Effector memory CD8-positive, alpha-beta T cell (primary cell): ENCODE measurements around the gene SOX10.
"Not testable (repeated sequence)": the region's sequence is repeated elsewhere in the genome, so short reads cannot be mapped to it uniquely, and the experiment has no call there.

Experiments
- ATAC-seq: fragments of 150-1000 bp; cut with Tn5 transposase; replicated peaks from 2 replicates; pipeline ENCODE4 v1.10.0; 2021; ENCODE audit warnings: mild to moderate bottlenecking, moderate library complexity
- DNase-seq, 3 experiments: peaks; one replicate each; pipeline ENCODE4 v3.0.0; 2021
- H3K27ac Mint-ChIP-seq, 2 donors: one replicate each; pipeline ENCODE4 v1.8.0; 2022; ENCODE audit warnings: mild to moderate bottlenecking in 2 of 2, mixed read lengths in 2 of 2, moderate library complexity in 2 of 2
- H3K27me3 Mint-ChIP-seq, 2 donors: one replicate each; pipeline ENCODE4 v1.8.0; 2022; ENCODE audit warnings: mixed read lengths in 2 of 2
- H3K36me3 Mint-ChIP-seq: one replicate; pipeline ENCODE4 v1.8.0; 2022; ENCODE audit warnings: mild to moderate bottlenecking, moderate library complexity, mixed read lengths; ENCODE audit not compliant: insufficient read depth
- H3K4me1 Mint-ChIP-seq, 2 donors: one replicate each; pipeline ENCODE4 v1.8.0; 2022; ENCODE audit warnings: low read depth in 2 of 2, mixed read lengths in 2 of 2
- H3K4me3 Mint-ChIP-seq, 2 donors: one replicate each; pipeline ENCODE4 v1.8.0; 2022; ENCODE audit warnings: mild to moderate bottlenecking in 2 of 2, mixed read lengths in 2 of 2, moderate library complexity in 2 of 2
- H3K9me3 Mint-ChIP-seq, 2 donors: one replicate each; pipeline ENCODE4 v1.8.0; 2022; ENCODE audit warnings: mixed read lengths in 2 of 2

The SOX10 gene

DNA sequence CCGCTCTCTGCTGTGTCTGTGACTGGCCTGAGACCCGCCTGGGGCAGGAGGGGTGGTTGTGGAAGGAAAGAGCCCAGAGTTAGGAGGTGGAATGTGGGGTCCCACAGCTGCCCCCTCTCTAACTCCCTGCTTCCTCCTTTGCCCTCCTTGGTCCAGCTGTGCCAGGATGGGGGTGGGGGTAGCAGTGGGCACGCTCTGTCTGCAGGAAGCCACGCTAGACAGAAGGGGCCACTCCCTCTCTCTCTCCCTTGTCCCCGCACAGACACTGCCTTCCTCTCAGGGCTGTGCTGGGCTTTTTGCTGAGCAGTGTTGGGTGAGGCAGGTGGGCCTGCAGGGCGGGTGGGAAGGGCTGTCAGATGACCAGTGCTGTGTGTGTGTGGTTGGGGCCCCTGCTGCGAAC is 2.0 kb upstream of the SOX10 start:
- H3K4me1 Mint-ChIP-seq: no peaks in the 10 kb centered on the region
- H3K27ac Mint-ChIP-seq: no peak overlapping the region
- DNase-seq (no peak), ATAC-seq (no peak)
- H3K4me3 Mint-ChIP-seq: no peak overlapping the region
- H3K27me3 Mint-ChIP-seq: no peaks in the 10 kb centered on the region
- H3K36me3 Mint-ChIP-seq: peaks cover 7% of the 10 kb centered on the region
- no peaks in the 10 kb centered on the region for H3K9me3 Mint-ChIP-seq

DNA sequence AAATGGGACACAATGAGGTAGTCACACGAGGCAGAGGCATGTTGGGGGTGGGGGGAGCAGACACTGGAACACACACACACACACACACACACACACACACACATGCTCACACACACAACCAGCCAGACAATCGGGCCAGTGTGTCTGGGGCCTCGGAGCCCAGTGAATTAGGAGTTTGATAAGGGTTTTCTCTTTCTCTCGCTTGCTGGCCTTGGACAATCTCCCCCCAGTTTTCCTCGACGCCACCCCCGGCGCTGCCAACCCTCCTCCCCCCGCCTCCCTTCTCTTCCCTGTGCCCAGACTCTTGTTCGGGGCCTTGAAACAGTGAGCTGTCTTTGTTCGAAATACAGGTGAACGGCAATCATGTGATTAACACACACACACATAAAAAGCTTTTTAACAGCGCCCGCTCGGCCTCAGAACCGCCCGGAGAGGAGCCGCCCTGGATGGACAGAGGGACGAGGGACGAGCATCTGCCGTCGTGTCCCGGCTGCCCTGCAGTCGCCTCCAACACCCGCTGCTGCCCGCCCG is 1.5 kb upstream of the SOX10 start:
- ATAC-seq (no peak), DNase-seq (no peak)
- H3K4me3 Mint-ChIP-seq: no peak overlapping the region
- H3K27ac Mint-ChIP-seq: peak overlapping the region in 1 of 2 donors; percentile 28
- H3K36me3 Mint-ChIP-seq: peaks cover 7% of the 10 kb centered on the region
- no peaks in the 10 kb centered on the region for H3K4me1 Mint-ChIP-seq
- no peaks in the 10 kb centered on the region for H3K27me3 Mint-ChIP-seq
- H3K9me3 Mint-ChIP-seq: no peaks in the 10 kb centered on the region

DNA sequence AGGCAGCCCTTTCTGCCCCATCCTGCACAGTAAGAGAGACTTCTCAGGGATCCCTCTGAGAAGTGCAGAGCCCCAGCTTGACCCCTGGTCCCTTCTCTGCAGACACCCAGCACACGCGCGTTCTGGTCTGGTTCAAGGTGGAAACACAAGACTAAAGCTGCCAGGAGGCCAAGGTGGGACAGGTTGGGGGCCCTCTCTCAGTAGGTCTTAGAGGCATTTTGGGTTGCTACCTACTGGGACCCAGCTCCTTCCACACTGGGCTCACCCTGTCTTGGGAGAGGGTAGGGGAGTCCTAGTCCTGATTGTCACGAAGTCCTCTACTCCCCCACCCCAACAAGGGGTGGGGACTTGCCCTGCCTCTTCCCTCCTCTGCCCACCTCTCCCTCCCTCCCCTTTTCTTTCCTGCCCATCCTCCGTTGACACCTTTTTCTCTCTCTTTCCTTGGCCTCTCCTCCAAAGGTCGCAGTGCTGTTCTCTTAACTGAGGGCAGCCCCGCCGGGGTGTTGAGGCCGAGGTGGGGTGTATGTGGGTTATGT is 763 bp upstream of the SOX10 start:
- Mint-ChIP-seq H3K9me3 (no peaks in the 10 kb centered on the region), H3K4me3 (no peak overlapping the region), H3K27ac (peak overlapping the region in 1 of 2 donors; percentile 28), H3K36me3 (peaks cover 7% of the 10 kb centered on the region), H3K4me1 (no peaks in the 10 kb centered on the region), H3K27me3 (no peaks in the 10 kb centered on the region)
- DNase-seq: no peak
- no peak for ATAC-seq

DNA sequence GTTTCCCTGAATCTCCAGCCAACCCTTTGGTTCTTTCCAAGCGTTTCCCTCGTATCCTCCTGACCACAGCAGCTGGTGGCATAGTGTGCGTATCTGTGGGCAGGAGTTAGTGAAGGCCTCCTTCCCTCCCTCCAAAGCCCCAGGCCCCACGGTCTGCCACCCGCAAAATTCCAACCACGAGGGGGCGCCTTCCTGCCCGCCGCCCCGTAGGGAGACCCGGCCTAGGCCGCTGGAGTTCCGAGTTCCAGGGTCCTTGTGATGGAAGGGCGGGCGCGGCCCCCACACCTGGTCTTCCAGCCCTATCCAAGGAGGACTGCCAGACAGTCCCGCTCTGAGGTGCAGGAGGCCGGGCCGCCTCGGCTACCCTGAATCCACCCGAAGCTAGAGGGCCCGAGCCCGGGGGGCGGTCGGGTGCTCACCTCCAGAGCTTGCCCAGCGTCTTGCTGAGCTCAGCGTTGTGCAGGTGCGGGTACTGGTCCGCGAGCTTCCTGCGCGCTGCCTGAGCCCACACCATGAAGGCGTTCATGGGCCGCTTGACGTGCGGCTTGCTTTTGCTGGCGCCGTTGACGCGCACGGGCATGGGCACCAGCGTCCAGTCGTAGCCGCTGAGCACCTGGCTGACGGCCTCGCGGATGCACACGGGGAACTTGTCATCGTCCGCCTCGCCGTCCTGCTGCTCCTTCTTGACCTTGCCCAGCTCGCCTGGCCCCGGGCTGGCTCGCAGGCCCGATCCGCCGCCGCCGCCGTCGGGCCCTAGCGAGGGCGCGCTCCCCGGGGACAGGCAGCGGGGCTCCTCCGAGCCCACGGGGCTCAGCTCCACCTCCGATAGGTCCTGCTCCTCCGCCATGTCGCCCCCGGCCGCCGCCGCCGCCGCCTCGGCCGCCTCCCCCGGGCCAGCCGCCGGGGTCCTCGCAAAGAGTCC is 1.2 kb downstream of the SOX10 start:
- no peak overlapping the region for H3K4me3 Mint-ChIP-seq

DNA sequence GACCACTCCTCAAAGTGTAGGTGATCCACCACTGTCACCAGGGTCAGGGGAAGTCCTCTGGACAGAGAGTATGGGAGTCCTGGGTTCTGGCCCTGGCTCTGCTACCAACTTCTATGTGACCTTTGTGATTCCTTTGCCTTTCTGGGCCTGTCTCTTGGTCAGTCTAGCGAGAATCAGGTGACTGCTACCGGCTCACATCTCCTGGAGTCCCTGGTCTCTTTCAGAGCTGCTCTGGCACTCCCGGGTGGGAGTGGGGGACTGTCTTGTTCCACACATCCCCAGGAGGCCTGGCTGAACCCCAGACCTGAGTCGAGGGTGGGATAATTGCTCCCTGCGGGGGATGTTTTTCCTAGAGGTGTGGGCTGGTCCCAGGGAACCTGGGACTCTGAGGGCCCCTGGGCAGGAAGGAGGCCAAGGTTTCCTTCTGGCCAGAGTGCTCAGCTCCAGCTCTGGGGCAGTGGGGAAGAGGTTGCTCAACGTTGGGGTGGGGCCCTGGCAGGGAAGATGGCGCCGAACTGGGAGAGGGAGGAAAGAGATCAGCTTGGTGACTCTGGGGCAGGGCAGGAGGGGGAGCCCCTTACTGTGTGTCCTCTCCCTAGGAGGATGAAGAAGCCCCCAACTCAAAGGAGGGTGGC is 2.1 kb downstream of the SOX10 start:
- Mint-ChIP-seq H3K9me3 (no peaks in the 10 kb centered on the region), H3K27me3 (no peaks in the 10 kb centered on the region), H3K27ac (peak overlapping the region; percentile 41 to 57), H3K4me1 (no peaks in the 10 kb centered on the region), H3K36me3 (peaks cover 7% of the 10 kb centered on the region), H3K4me3 (no peak overlapping the region)
- DNase-seq: no peak
- ATAC-seq: no peak

More for the DNA sequence above, 1.2 kb downstream of the SOX10 start:
- Mint-ChIP-seq H3K36me3 (peaks cover 7% of the 10 kb centered on the region), H3K27me3 (no peaks in the 10 kb centered on the region), H3K9me3 (no peaks in the 10 kb centered on the region), H3K4me1 (no peaks in the 10 kb centered on the region), H3K27ac (no peak overlapping the region)
- ATAC-seq (no peak), DNase-seq (no peak)

DNA sequence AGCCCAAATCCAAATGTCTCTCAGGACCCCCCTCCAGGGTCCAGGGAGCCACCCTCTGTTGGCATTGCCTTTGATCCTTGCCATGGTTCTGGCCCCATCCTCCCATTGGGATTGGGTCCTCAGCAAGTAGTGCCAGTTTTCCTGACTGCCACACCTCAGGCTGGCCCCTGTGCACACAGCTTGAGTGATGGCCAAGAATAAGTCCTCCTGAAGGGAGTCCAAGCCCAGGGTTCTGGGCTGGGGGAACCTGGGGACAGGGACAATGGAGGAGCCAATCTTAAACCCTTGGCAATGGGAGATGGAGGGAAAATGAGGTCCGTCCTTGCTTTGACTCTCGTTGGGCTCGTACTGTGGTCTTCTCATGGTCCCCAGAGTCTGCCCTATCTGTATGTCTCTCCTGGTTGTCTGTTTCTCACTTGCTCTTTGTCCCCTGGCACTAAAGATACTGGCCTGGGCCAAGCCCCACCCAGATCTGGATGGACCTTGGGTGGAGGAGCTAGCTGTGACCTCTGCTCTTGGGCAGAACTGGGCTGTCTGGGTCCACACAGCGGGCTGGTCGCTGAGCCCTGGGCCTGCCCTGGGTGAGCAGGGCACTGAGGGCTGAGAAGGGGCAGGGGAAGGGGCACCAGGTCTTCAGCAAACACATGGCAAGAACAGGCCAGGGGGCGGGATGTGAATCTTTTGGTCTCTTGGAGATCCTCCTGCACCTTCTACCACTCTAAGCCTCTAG is 2.9 kb downstream of the SOX10 start:
- Mint-ChIP-seq H3K27ac (peak overlapping the region in 1 of 2 donors; percentile 57), H3K27me3 (no peaks in the 10 kb centered on the region), H3K9me3 (no peaks in the 10 kb centered on the region), H3K4me1 (no peaks in the 10 kb centered on the region), H3K4me3 (no peak overlapping the region), H3K36me3 (peaks cover 7% of the 10 kb centered on the region)
- ATAC-seq: no peak
- DNase-seq: no peak

DNA sequence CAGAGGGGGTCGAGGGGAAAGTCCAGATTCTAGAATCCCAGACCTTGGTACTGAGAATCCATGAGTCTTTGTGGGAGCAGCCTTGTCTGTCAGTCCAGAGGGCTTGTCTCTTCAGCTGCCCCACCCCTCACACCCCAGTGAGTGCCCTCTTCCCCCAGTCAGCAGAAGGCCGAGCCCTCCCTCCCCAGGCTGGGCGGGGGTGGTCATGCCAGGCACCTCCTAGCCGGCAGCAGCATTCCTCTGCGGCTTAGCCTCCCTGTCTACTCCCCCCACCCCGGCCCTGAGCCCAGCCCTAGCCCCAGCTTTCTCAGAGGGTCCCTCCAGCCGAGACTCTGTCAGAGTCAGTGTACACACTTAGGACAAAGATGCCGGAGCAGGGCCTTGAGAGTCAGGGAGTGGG is 4.6 kb downstream of the SOX10 start:
- Mint-ChIP-seq H3K27ac (peak overlapping the region in 1 of 2 donors; percentile 61), H3K27me3 (no peaks in the 10 kb centered on the region), H3K36me3 (peaks cover 7% of the 10 kb centered on the region), H3K4me1 (peaks cover 0 to 2% of the 10 kb centered on the region in 2 donors), H3K9me3 (no peaks in the 10 kb centered on the region), H3K4me3 (no peak overlapping the region)
- no peak for DNase-seq
- ATAC-seq: no peak

DNA sequence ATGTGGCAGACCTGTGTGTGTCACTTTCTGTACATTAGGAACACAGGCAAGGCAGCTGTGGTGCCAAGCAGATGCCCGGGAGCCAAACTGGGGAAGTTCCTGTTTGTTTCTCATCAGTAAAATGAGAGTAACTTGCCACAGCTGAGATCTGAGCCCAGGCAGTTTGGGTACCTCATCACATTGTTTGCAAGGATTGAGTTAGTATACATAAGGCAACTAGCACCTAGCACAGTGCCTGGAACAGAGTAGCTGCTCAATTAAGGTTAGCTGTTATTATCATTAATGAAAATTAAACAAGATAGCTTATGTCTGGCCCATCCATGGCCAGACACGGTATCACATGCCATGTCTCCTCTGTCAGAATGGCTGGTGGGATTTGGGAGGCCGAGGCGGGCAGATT is 7.8 kb downstream of the SOX10 start:
- Mint-ChIP-seq H3K27me3 (no peaks in the 10 kb centered on the region), H3K9me3 (no peaks in the 10 kb centered on the region), H3K27ac (peak overlapping the region in 1 of 2 donors; percentile 15), H3K4me3 (no peak overlapping the region), H3K4me1 (peaks cover 0 to 5% of the 10 kb centered on the region in 2 donors), H3K36me3 (no peaks in the 10 kb centered on the region)
- DNase-seq (no peak), ATAC-seq (no peak)

DNA sequence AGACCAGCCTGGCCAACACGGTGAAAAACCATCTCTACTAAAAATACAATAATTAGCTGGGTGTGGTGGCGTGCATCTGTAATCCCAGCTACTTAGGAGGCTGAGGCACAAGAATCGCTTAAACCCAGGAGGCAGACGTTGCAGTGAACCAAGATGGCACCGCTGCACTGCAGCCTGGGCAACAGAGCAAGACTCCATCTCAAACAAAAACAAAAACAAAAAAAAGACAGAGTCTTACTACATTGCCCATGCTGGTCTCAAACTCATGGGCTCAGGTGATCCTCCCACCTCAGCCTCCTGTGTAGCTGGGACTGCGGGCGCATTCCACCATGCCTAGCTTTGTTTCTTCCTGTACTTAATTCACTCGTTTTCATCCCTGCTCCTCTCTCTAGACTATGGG is 8.3 kb downstream of the SOX10 start:
- ATAC-seq, H3K4me3 Mint-ChIP-seq, H3K27me3 Mint-ChIP-seq, H3K36me3 Mint-ChIP-seq, DNase-seq, H3K4me1 Mint-ChIP-seq, H3K9me3 Mint-ChIP-seq: not testable (repeated sequence)
- peak overlapping the region in 1 of 2 donors; percentile 15 for H3K27ac Mint-ChIP-seq

DNA sequence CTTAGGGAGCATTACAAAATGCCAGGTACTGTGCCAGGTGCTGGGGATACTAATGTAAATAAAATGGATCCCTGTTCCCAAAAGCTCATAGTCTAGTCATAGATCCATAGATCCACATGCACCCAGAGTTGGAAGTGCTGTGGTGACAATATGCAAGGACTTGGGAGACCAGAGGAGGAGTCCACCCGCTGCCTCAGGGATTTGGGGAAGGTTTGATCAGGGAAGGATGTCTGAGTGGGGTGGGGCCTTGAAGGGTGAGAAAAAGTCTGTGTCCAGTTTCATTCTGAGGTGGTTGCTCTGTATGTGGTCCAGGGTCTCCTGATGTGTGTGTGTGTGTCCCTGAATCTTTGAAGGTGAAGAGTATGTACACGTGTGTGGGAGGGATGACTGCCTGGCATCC is 9.2 kb downstream of the SOX10 start:
- no peaks in the 10 kb centered on the region for H3K27me3 Mint-ChIP-seq
- DNase-seq: no peak
- peaks cover 4% of the 10 kb centered on the region for H3K36me3 Mint-ChIP-seq
- H3K27ac Mint-ChIP-seq: peak overlapping the region; percentile 14 to 82
- no peak overlapping the region for H3K4me3 Mint-ChIP-seq
- H3K4me1 Mint-ChIP-seq: peaks cover 0 to 5% of the 10 kb centered on the region in 2 donors
- ATAC-seq: no peak
- no peaks in the 10 kb centered on the region for H3K9me3 Mint-ChIP-seq

DNA sequence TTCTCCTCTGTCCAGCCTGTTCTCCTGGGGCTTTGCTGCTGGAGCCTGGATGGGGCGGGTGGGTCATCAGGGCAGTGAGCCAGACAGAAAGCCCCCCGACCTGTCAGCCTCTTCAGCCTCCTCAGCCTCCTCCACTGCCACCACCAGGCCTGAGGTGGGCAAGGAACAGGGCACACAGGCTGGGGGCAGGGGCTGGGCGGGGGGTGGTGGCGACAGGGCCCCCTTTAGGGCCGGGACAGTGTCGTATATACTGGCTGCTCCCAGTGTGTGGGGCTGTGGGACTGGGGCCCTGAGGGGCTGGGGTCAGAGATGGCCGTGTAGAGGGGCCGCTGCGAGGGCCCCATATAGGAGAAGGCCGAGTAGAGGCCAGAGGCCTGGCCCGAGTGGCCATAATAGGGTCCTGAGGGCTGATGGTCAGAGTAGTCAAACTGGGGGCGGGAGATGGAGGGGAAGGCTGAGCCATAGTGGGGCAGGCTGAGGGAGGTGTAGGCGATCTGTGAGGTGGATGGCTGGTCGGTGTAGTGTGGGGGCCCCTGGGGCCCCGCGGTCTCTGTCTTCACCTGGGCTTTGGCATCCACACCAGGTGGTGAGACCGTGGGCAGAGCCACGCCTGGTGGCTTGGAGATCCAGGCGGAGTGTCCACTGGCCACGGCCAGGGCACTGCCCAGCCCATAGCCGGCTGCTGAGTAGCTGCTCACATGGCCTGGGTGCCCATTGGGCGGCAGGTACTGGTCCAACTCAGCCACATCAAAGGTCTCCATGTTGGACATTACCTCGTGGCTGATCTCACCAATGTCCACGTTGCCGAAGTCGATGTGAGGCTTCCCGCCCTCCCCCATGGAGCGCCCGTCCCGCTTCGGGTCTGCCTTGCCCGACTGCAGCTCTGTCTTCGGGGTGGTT is 10.8 kb downstream of the SOX10 start:
- peaks cover 14% of the 10 kb centered on the region for H3K36me3 Mint-ChIP-seq
- H3K4me1 Mint-ChIP-seq: peaks cover 5 to 7% of the 10 kb centered on the region in 2 donors
- no peak for DNase-seq
- no peak for ATAC-seq
- no peak overlapping the region for H3K27ac Mint-ChIP-seq
- no peaks in the 10 kb centered on the region for H3K27me3 Mint-ChIP-seq
- H3K9me3 Mint-ChIP-seq: no peaks in the 10 kb centered on the region
- no peak overlapping the region for H3K4me3 Mint-ChIP-seq

DNA sequence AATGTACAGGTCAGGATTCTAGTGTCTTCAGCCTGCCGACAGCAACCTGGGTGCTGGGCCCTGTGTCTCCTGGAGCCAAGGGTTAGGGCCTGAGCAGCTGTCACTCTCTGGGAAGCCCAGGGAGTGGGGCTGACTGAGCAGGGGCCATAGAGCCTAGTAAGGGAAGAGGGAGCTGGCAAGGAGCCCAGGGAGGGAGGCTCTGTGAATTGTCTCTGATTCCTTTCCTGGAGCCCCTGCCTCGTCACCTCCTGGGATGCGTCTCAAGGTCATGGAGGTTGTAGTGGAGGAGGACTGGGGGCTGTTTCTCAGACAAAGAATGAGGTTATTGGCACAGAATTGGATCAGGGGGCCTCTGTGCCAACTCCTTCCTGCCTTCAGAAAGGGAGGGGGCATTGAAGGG is 11.8 kb downstream of the SOX10 start:
- no peaks in the 10 kb centered on the region for H3K9me3 Mint-ChIP-seq
- peaks cover 22% of the 10 kb centered on the region for H3K36me3 Mint-ChIP-seq

More for the DNA sequence above, 11.8 kb downstream of the SOX10 start:
- ATAC-seq: no peak
- H3K27me3 Mint-ChIP-seq: no peaks in the 10 kb centered on the region
- DNase-seq: no peak
- no peak overlapping the region for H3K4me3 Mint-ChIP-seq
- peaks cover 7 to 9% of the 10 kb centered on the region in 2 donors for H3K4me1 Mint-ChIP-seq
- H3K27ac Mint-ChIP-seq: peak overlapping the region; percentile 27 to 39
